HFFc6 (cell line): ENCODE results near the gene STK10. TPM values are rescaled to one million over a fixed set of nuclear protein-coding genes. Genes with fewer than 3 reads are reported as not detected.

Source experiments
- DNase-seq: peaks from one replicate; pipeline ENCODE4 v3.0.0-alpha.2; 2018
- H3K27ac Mint-ChIP-seq: 2 replicates; pipeline ENCODE4 v1.8.0; 2020; ENCODE audit warnings: mild to moderate bottlenecking, mixed read lengths
- H3K27me3 Mint-ChIP-seq: 2 replicates; pipeline ENCODE4 v1.8.0; 2021; ENCODE audit warnings: mild to moderate bottlenecking, moderate library complexity, mixed read lengths; ENCODE audit not compliant: insufficient read depth
- H3K36me3 Mint-ChIP-seq: 2 replicates; pipeline ENCODE4 v1.8.0; 2021; ENCODE audit warnings: low read depth, mixed read lengths
- H3K4me1 Mint-ChIP-seq: 2 replicates; pipeline ENCODE4 v1.8.0; 2020; ENCODE audit warnings: low read depth, mixed read lengths
- H3K4me3 Mint-ChIP-seq: 2 replicates; pipeline ENCODE4 v1.8.0; 2020; ENCODE audit warnings: mild to moderate bottlenecking, moderate library complexity, mixed read lengths
- H3K9me3 Mint-ChIP-seq: 2 replicates; pipeline ENCODE4 v1.8.0; 2020; ENCODE audit warnings: mild to moderate bottlenecking, mixed read lengths
- CTCF ChIP-seq: fragments of 200-600 bp; sonication (generic); IDR thresholded peaks from 2 replicates; pipeline ENCODE4 v1.5.0; 2021; ENCODE audit warnings: antibody characterized with exemption, mild to moderate bottlenecking
- total RNA-seq, 6 experiments: library from RNA; stranded (reverse); fragmentation: NEBNext Ultra II Directional; extraction: Animal tissue kit (Norgen Biotek cat#: 25700); gene quantifications; 2 replicates in 1 of 6; 3 replicates in 5 of 6; pipeline ENCODE4 v1.2.3, GENCODE V29; 2021

Gene STK10
- total RNA-seq, 6 experiments from 2014 or later, result 39.8 to 51.6 (median 47.5) TPM

GRCh38 chr5:172043865-172044264 lies 144.2 kb downstream of the STK10 start:
- Mint-ChIP-seq H3K27ac (no peak overlapping the region), H3K4me3 (no peak overlapping the region), H3K27me3 (peaks cover 6% of the 10 kb centered on the region), H3K9me3 (no peaks in the 10 kb centered on the region), H3K4me1 (peaks cover 16% of the 10 kb centered on the region), H3K36me3 (peaks cover 13% of the 10 kb centered on the region)
- DNase-seq, result no peak
- no peak for TF ChIP-seq CTCF

DNA sequence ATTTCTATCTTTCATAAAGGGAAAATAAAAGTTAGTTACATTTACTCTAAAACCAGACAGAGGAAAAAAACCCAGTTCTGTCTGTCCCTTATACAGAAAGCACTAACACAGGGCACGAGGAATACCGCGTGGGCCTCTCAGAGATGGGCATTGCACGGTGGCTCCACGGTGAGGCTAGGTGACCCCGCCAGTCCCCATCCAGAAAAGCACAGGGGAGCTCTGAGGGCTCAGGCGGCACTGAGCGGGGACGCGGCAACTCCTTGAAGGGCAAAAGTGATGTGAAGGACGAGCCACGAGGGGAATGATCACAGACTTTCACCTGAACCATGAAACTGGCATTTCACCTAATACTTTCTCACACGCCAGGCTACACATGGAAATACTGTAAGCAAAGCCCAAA lies 145.8 kb downstream of the STK10 start:
- Mint-ChIP-seq H3K27me3 (peaks cover 4% of the 10 kb centered on the region), H3K4me3 (no peak overlapping the region), H3K36me3 (peaks cover 5% of the 10 kb centered on the region), H3K27ac (no peak overlapping the region), H3K9me3 (no peaks in the 10 kb centered on the region), H3K4me1 (peaks cover 8% of the 10 kb centered on the region)
- no peak for TF ChIP-seq CTCF
- DNase-seq, result no peak

- H3K4me3 Mint-ChIP-seq, result no peak overlapping the region
- peaks cover 7% of the 10 kb centered on the region for H3K27me3 Mint-ChIP-seq
- H3K4me1 Mint-ChIP-seq, result peaks cover 8% of the 10 kb centered on the region
- H3K36me3 Mint-ChIP-seq, result no peaks in the 10 kb centered on the region
- TF ChIP-seq CTCF, result no peak
- H3K27ac Mint-ChIP-seq, result no peak overlapping the region
- DNase-seq, result no peak
- no peaks in the 10 kb centered on the region for H3K9me3 Mint-ChIP-seq
Measured at GRCh38 chr5:172038167-172038566, 149.9 kb downstream of the STK10 start.

DNA sequence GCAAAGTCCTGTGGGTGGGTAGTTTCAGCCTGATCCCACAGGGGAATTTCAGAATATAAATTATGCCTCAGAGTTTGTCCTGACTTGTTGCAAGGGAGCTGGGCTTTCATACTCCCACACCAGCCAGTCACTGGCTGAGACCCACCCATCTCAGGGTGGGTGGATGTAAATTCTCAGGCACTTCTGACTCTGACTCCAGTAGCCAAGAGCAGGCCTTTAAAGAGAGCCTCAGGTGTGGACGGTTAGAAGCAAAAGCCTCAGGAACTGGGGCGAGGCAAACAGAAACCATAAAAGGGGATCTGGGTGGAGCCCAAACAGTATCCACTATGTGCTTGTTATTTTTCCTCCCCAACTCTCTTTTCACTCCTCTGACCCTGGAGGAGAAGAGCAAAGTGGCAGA lies 153.0 kb downstream of the STK10 start:
- no peak for TF ChIP-seq CTCF
- Mint-ChIP-seq H3K36me3 (peaks cover 18% of the 10 kb centered on the region), H3K9me3 (peaks cover 19% of the 10 kb centered on the region), H3K27me3 (peaks cover 12% of the 10 kb centered on the region), H3K27ac (no peak overlapping the region), H3K4me3 (no peak overlapping the region), H3K4me1 (peaks cover 6% of the 10 kb centered on the region)
- DNase-seq, result no peak

DNA sequence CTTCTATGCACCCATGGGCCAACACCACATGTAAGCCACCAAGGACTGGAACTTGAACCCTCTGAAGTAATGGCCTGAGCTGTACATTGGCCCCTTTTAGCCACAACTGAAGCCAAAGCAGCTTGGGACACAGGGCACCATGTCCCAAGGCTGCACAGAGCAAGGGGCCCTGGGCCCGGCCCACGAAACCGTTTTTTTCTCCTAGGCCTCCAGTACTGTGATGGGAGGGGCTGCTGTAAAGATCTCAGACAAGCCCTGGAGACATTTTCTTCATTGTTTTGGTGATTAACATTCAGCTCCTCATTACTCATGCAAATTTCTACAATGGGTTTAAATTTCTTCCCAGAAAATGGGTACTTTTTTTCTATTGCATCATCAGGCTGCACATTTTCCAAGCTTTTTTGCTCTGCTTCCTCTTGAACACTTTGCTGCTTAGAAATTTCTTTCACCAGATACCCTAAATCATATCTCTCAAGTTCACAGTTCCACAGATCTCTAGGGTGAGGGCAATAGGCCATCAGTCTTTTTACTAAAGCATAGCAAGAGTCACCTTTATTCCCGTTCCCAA lies 156.0 kb downstream of the STK10 start:
- Mint-ChIP-seq H3K4me1 (no peaks in the 10 kb centered on the region; the same call in 1 of the 2 replicates), H3K27ac (no peak overlapping the region), H3K36me3 (peaks cover 18% of the 10 kb centered on the region), H3K4me3 (no peak overlapping the region), H3K9me3 (peaks cover 19% of the 10 kb centered on the region), H3K27me3 (peaks cover 9% of the 10 kb centered on the region; the same call in 1 of the 2 replicates)
- no peak for DNase-seq
- no peak for TF ChIP-seq CTCF
